ENCODE data around the gene RIF1.
A peak's percentile ranks its signal among the peaks of the same experiment; 100 is the strongest.

Gene RIF1

DNA sequence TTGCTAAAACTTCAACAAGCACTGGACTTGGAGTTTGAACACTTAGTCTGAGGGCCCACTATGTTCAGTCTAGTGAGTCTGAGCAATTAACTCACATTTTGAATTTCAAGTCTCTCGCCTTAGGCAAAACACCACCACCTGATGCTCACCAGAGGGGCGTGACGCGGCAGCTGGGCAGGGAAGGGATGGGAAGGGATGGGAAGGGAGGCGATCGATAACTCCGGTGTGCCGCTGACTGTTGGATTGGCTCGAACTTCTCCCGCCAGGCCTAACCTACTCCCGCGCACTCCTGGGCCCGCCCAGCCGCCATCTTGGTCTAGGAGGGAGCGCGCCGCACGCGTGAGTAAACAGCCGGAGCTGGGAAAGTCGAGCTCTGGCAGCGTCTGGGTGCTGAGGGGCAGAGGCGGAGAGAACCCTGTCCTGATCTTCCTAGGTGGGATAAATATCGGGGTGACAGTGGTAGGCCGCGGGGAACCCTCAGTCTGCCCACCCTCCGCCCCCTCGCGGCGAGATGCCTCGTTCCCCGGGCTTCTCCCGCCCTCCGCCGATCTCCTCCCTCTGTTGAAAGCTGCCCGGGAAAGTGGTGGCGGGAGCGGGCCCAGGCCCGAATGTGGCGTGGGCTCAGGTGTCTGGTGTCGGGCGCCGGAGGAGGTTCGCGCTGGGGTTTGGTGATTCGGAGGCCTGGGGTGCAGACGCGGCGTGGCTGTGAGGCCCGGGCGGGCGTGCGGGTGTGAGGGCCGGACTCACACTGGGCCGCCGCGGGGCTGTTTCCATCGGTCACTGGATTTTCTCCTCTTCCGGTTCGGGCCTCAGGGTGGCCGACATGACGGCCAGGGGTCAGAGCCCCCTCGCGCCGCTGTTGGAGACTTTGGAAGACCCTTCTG, at the start of gene RIF1 (continued):
- TF ChIP-seq, protein P1, sequence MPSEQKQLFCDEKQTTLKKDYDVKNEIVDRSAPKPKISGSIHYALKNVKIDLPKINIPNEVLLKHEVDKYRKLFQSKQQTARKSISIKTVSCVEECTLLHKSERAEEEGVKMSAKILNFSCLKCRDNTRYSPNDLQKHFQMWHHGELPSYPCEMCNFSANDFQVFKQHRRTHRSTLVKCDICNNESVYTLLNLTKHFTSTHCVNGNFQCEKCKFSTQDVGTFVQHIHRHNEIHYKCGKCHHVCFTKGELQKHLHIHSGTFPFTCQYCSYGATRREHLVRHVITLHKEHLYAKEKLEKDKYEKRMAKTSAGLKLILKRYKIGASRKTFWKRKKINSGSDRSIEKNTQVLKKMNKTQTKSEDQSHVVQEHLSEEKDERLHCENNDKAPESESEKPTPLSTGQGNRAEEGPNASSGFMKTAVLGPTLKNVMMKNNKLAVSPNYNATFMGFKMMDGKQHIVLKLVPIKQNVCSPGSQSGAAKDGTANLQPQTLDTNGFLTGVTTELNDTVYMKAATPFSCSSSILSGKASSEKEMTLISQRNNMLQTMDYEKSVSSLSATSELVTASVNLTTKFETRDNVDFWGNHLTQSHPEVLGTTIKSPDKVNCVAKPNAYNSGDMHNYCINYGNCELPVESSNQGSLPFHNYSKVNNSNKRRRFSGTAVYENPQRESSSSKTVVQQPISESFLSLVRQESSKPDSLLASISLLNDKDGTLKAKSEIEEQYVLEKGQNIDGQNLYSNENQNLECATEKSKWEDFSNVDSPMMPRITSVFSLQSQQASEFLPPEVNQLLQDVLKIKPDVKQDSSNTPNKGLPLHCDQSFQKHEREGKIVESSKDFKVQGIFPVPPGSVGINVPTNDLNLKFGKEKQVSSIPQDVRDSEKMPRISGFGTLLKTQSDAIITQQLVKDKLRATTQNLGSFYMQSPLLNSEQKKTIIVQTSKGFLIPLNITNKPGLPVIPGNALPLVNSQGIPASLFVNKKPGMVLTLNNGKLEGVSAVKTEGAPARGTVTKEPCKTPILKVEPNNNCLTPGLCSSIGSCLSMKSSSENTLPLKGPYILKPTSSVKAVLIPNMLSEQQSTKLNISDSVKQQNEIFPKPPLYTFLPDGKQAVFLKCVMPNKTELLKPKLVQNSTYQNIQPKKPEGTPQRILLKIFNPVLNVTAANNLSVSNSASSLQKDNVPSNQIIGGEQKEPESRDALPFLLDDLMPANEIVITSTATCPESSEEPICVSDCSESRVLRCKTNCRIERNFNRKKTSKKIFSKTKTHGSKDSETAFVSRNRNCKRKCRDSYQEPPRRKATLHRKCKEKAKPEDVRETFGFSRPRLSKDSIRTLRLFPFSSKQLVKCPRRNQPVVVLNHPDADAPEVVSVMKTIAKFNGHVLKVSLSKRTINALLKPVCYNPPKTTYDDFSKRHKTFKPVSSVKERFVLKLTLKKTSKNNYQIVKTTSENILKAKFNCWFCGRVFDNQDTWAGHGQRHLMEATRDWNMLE (tag by site-specific recombination; conservative IDR thresholded peaks at IDR 0.05; ENCODE audit: low read depth) = peak; percentile 47; the same call in 1 of the 2 replicates
- TF ChIP-seq SCRT1 (tag by site-specific recombination; IDR thresholded peaks at IDR 0.05; ENCODE audit: borderline replicate concordance) (peak; percentile 84), ZNF335 (tag by site-specific recombination; conservative IDR thresholded peaks at IDR 0.05) (peak; percentile 73), ZNF785 (tag by site-specific recombination; IDR thresholded peaks at IDR 0.05) (0 out of 2 replicates have a peak, but pooled peaks have one; percentile 14), SP7 (tag by site-specific recombination; IDR thresholded peaks at IDR 0.05) (peak; percentile 74), YY2 (tag by site-specific recombination; IDR thresholded peaks at IDR 0.05) (peak; percentile 90), GLIS1 (tag by site-specific recombination; IDR thresholded peaks at IDR 0.05) (peak; percentile 10; the same call in 1 of the 2 replicates), ZNF394 (tag by site-specific recombination; IDR thresholded peaks at IDR 0.05; ENCODE audit: borderline replicate concordance) (peak; percentile 58; the same call in 1 of the 2 replicates), TRIM28 (IDR thresholded peaks at IDR 0.05; ENCODE audit: borderline replicate concordance, low read length) (peak; percentile 71; the same call in 1 of the 2 replicates), HOXA7 (CRISPR knock-in tag; IDR thresholded peaks at IDR 0.05; ENCODE audit: borderline replicate concordance) (peak; percentile 50; the same call in 1 of the 2 replicates), ZNF843 (tag by site-specific recombination; IDR thresholded peaks at IDR 0.05) (0 out of 2 replicates have a peak, but pooled peaks have one; percentile 26), ZFP37 (tag by site-specific recombination; IDR thresholded peaks at IDR 0.05) (peak; percentile 59; the same call in 1 of the 2 replicates), ZNF341 (tag by site-specific recombination; IDR thresholded peaks at IDR 0.05; ENCODE audit: low read depth) (peak; percentile 94), ZNF366 (tag by site-specific recombination; conservative IDR thresholded peaks at IDR 0.05) (peak; percentile 67), ZBTB17 (tag by site-specific recombination; IDR thresholded peaks at IDR 0.05) (peak; percentile 99), KLF9 (tag by site-specific recombination; IDR thresholded peaks at IDR 0.05; ENCODE audit: low read depth) (peak; percentile 96), IKZF3 (tag by site-specific recombination; IDR thresholded peaks at IDR 0.05) (peak; percentile 99), ZBTB20 (tag by site-specific recombination; IDR thresholded peaks at IDR 0.05) (peak; percentile 91)
- TF ChIP-seq, protein P2, sequence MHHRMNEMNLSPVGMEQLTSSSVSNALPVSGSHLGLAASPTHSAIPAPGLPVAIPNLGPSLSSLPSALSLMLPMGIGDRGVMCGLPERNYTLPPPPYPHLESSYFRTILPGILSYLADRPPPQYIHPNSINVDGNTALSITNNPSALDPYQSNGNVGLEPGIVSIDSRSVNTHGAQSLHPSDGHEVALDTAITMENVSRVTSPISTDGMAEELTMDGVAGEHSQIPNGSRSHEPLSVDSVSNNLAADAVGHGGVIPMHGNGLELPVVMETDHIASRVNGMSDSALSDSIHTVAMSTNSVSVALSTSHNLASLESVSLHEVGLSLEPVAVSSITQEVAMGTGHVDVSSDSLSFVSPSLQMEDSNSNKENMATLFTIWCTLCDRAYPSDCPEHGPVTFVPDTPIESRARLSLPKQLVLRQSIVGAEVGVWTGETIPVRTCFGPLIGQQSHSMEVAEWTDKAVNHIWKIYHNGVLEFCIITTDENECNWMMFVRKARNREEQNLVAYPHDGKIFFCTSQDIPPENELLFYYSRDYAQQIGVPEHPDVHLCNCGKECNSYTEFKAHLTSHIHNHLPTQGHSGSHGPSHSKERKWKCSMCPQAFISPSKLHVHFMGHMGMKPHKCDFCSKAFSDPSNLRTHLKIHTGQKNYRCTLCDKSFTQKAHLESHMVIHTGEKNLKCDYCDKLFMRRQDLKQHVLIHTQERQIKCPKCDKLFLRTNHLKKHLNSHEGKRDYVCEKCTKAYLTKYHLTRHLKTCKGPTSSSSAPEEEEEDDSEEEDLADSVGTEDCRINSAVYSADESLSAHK (tag by site-specific recombination; IDR thresholded peaks at IDR 0.05) = 0 out of 2 replicates have a peak, but pooled peaks have one; percentile 12
- TF ChIP-seq, protein P3, sequence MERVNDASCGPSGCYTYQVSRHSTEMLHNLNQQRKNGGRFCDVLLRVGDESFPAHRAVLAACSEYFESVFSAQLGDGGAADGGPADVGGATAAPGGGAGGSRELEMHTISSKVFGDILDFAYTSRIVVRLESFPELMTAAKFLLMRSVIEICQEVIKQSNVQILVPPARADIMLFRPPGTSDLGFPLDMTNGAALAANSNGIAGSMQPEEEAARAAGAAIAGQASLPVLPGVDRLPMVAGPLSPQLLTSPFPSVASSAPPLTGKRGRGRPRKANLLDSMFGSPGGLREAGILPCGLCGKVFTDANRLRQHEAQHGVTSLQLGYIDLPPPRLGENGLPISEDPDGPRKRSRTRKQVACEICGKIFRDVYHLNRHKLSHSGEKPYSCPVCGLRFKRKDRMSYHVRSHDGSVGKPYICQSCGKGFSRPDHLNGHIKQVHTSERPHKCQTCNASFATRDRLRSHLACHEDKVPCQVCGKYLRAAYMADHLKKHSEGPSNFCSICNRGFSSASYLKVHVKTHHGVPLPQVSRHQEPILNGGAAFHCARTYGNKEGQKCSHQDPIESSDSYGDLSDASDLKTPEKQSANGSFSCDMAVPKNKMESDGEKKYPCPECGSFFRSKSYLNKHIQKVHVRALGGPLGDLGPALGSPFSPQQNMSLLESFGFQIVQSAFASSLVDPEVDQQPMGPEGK (tag by site-specific recombination; IDR thresholded peaks at IDR 0.05) = 0 out of 2 replicates have a peak, but pooled peaks have one; percentile 16
- TF ChIP-seq, protein P4, sequence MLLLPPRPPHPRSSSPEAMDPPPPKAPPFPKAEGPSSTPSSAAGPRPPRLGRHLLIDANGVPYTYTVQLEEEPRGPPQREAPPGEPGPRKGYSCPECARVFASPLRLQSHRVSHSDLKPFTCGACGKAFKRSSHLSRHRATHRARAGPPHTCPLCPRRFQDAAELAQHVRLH (tag by site-specific recombination; IDR thresholded peaks at IDR 0.05) = no peak
- TF ChIP-seq, protein P5, sequence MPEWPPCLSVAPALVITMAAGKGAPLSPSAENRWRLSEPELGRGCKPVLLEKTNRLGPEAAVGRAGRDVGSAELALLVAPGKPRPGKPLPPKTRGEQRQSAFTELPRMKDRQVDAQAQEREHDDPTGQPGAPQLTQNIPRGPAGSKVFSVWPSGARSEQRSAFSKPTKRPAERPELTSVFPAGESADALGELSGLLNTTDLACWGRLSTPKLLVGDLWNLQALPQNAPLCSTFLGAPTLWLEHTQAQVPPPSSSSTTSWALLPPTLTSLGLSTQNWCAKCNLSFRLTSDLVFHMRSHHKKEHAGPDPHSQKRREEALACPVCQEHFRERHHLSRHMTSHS (tag by site-specific recombination; IDR thresholded peaks at IDR 0.05) = no peak
- TF ChIP-seq, protein P6, sequence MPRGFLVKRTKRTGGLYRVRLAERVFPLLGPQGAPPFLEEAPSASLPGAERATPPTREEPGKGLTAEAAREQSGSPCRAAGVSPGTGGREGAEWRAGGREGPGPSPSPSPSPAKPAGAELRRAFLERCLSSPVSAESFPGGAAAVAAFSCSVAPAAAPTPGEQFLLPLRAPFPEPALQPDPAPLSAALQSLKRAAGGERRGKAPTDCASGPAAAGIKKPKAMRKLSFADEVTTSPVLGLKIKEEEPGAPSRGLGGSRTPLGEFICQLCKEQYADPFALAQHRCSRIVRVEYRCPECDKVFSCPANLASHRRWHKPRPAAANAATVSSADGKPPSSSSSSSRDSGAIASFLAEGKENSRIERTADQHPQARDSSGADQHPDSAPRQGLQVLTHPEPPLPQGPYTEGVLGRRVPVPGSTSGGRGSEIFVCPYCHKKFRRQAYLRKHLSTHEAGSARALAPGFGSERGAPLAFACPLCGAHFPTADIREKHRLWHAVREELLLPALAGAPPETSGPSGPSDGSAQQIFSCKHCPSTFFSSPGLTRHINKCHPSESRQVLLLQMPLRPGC (tag by site-specific recombination; IDR thresholded peaks at IDR 0.05) = peak; percentile 50; the same call in 1 of the 2 replicates
- TF ChIP-seq, protein P7, sequence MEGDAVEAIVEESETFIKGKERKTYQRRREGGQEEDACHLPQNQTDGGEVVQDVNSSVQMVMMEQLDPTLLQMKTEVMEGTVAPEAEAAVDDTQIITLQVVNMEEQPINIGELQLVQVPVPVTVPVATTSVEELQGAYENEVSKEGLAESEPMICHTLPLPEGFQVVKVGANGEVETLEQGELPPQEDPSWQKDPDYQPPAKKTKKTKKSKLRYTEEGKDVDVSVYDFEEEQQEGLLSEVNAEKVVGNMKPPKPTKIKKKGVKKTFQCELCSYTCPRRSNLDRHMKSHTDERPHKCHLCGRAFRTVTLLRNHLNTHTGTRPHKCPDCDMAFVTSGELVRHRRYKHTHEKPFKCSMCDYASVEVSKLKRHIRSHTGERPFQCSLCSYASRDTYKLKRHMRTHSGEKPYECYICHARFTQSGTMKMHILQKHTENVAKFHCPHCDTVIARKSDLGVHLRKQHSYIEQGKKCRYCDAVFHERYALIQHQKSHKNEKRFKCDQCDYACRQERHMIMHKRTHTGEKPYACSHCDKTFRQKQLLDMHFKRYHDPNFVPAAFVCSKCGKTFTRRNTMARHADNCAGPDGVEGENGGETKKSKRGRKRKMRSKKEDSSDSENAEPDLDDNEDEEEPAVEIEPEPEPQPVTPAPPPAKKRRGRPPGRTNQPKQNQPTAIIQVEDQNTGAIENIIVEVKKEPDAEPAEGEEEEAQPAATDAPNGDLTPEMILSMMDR (tag by site-specific recombination; IDR thresholded peaks at IDR 0.05) = peak; percentile 83

All from HEK293 (cell line).